GM04504 (cell line): ENCODE results near the gene CD5L.

ENCODE experiments used
- DNase-seq: peaks from one replicate; pipeline ENCODE4 v3.0.0-alpha.2; 2012; ENCODE audit warnings: low read depth

Gene CD5L

DNA sequence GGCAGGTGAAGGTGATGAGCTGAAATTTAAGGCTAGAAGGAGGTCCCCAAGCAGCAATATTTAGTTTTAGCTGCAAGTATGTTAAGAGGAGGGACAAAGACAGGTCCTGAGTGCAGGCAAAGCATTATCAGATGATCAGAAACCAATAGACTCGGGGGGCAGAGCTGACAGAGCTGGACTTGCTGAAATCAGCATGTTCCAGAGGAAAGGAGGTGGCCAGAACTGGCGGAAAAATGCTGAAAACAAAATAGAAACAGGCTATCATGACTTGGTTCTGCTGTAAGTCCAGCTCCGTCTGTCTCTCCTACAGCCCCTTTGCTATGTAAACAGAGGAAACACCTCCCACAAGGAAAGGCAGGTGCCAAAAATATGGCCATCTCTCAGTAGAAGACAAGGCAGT, at the start of gene CD5L:
Gene CD5L, minus strand, starts transcription at position 101 of the 400 bp plus-strand sequence. CDS start 107 bp downstream, outside the sequence.
- DNase-seq = no peak

- no peak for DNase-seq
Observed at GRCh38 chr1:157882580-157882979, 41.0 kb upstream of the CD5L start.

DNA sequence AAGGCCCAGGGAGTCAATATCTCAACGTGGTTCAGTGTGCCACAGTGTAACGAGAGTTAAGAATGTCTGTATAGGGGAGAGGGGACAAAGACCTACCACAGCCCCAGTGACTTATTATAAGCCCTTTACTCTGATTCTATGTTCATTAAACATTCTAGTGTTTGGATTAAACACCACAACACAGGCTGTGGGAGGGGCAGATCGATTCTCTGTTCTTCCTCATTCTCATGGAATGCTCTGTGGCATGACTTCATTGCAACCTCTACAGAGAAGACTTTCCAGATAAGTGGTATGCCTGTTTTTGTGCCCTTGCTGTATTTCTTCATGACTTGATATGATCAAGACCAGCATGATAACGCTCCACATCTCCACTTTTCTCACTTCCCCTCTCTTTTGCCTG, 39.0 kb upstream of the CD5L start:
- no peak for DNase-seq

DNA sequence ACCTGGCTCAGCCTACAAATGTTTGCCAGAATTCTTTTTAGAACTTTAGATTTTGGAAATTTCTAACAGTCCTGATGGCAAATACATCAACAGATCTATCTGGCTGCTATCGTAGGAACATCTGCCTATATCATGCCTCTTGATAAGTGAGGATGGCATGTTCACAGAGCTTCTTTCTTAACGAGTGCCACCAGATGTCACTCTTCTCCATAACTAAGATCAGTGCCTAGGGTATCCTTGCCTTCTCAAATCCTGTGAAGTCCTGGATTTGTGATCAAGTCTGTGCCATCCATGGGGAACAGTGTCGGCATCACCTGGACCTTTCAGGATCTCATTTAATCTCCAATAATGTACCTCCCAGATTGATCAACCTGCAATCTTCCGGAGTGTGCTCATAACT, 36.5 kb upstream of the CD5L start:
- DNase-seq = peak; percentile 12

DNA sequence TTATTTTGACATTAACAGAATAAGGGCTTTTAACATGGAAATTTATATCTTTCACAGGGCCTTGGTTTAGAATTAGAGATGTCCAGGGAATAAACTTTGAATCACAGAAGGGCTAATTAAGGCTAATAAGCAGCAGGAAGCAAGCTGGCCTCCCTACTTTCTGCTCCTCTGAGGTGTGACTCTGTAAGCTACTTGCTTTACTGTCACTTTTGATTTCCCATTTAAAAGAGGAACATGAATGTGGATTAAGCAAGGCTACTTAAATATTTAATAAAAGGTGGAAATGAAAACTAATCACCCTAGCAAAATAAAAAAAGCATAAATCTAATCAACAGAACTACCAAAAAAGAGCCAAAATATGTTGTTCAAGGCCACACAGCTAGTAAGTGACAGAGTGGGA, 28.9 kb upstream of the CD5L start:
- no peak for DNase-seq

DNA sequence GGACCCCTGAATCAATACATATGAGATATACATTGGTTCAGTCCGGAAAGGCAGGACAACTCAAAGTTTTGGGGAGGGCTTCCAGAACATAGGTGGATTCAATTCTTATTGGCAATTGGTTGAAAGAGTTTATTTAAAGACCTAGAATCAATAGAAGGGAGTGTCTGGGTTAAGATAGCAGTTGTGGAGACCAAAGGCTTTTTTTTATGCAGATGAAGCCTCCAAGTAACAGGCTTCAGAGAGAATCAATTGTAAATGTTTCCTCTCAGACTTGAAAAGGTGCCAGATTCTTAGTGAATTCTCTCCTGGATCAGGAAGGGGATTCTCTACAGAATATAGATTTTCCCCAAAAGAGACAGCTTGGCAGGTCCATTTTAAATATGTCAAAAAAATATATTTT, 27.0 kb upstream of the CD5L start:
- DNase-seq = no peak

- DNase-seq = no peak
Observed at GRCh38 chr1:157862114-157863070, 20.8 kb upstream of the CD5L start.

DNA sequence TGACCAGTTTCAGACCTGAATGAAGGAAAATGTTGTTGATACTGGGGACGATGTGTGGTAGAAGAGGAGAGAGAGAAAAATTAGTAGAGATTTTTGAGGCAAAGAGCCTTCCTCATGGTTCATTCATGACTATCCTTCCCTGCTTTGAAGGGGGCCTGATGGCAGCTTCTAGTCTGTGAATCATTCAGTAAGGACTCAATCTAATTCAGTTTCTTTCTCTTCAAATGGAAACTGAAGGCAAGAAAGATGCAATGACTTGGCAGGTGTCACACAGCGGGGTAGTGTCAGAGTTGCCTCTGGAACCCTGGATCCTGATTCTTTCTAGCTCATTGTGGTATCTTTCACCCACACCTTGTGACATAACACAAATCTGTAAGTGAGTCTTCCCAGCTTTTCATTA, 14.9 kb upstream of the CD5L start:
- no peak for DNase-seq

- DNase-seq = no peak
Observed at GRCh38 chr1:157852476-157852875, 10.9 kb upstream of the CD5L start.

- DNase-seq = no peak
Observed at GRCh38 chr1:157849229-157849875, 7.7 kb upstream of the CD5L start.

DNA sequence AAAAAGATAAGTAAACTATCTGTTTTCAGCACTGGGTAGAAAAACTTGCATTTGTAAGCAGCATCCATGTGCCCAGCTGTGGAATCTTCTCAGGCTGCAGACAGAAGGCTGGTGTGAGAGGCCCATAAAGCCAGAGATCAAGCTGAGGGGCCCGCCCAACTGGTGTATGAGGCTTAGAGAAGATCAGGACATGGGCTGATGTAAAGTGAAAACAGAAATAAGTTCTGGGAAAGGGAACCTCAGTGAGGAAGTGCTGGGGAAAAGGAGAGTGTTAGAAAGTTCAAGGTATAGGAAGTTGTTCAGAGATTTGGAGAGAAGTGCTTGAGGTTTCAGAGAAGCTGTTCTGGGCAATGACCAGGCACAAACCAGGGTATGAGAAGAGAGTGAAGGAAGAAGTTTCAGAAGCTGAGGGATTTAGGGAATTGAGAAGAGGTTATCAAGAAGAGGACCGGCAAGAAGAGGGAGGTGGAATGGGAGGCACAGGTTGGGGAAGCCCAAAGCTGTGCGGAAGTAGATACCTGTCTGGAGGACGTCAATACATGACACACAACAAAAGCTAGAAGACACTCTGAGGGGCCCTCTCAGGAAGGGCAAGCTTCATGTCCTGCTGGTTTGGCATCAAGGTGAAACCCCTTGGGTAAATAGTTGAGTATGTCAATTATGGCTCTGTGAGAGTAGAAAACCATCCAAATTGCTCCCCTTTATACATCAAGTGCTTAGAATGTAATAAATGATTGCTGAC, 2.7 kb upstream of the CD5L start:
- DNase-seq = no peak

GRCh38 chr1:157842939-157843338, 1.3 kb upstream of the CD5L start:
- no peak for DNase-seq

- DNase-seq = no peak
Observed at GRCh38 chr1:157838966-157839365, 2.6 kb downstream of the CD5L start.

- DNase-seq = no peak
Observed at GRCh38 chr1:157834430-157834829, 7.2 kb downstream of the CD5L start.

DNA sequence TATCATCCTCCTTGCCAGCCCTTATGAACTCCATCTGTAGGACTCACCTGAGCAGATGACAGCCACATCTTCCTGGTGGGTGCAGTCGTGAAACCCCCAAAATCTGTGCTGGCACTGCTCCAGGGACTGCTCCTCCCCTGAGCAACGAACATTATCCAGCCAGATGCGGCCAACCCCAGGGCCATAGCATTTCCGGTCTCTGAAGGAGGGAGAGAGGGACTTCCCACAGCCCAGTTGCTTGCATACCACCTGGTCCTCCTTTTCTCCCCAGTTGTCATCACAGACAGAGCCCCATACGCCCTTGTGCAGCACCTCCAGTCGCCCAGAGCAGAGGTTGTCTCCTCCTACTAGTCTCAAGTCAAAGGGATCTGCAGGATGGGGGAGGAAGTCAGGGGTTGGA, 8.5 kb downstream of the CD5L start:
- DNase-seq = no peak

GRCh38 chr1:157831968-157832626, 9.5 kb downstream of the CD5L start:
- no peak for DNase-seq

- DNase-seq = no peak
Observed at GRCh38 chr1:157830887-157831286, 10.7 kb downstream of the CD5L start.

- no peak for DNase-seq
Observed at GRCh38 chr1:157829711-157830110, 11.9 kb downstream of the CD5L start.

DNA sequence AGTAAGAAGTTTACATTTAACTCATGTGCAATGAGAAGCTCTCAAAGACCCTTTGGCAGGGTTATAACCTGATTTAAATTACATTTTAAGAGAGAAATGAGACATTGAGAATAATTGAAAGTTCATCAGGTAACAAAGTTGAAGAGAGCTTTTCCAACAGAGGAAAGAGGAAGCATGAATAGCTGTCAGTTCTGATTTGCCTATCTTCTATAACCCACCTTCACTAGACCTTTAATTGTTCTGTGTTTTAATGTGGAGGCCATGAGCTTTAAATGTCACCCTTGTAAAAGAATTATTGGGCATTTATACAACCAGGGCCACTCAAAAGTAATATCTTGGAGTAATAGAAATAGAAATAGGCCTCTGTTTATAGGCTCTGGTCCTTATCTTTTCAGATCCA, 12.4 kb downstream of the CD5L start:
- DNase-seq = no peak

DNA sequence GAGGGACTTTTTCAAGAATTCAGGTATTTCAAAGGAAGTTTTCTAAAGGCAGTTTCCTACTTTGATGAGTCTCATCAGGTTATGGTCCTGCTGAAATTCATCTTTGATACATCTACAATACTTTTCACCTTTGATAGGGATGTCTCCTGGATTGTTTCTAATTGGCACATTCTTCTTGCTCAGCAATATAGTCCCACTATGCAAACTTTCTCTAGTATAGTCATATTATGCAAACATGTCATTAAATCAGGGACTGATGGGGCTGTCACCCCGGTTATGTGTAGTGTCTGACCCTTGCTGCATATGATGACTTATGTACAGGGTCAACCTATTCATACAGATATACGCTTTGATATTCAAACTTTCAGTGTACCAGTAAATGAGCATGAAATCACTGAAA, 21.3 kb downstream of the CD5L start:
- no peak for DNase-seq

DNA sequence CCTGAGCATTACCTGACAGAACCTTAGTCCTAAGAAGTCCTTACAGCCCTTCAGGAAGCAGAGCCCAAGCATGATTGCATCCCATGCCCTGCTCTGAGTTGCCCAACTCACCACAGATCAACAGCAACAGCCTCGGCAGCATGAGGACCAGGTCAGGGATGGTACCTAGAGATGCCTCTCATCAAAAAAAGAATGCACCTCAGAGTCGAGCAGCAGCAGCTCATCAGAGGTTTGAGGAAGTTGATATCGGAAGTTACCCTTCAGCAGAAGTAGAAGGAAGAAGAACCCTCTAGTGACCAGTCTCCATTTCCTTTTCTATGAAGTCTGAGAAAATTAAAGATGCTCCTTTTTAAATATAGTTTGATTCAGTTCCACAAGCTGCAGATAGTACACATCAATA, 21.7 kb downstream of the CD5L start, which contains the start of gene FCRL1:
Gene FCRL1, minus strand, starts transcription at position 225 of the 400 bp plus-strand sequence. Its CDS starts 83 bp downstream, at position 142.
- DNase-seq = no peak

DNA sequence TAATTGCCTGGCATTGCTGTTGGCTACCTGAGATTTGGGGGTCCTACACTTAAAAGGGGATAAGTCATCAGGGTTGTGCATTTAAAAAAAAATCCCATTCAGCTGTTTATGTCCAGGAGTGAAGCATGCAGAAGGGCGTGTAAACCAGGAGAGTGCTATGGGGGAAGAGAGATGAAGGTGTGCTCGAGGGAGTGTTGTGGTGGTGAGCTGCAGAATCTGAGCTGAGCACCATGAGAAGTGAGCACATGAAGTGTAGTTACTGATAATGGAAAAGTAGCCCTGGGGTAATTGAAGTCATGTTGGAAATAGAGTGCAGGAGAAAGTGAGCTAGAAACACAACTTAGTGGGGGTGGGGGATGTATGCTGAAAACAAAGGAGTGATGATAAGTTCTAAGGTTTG, 22.4 kb downstream of the CD5L start:
- no peak for DNase-seq
